Karpas-422 (cell line): ENCODE measurements around the gene HYCC1. TPM values are rescaled to one million over a fixed set of nuclear protein-coding genes. Genes with fewer than 3 reads are reported as not detected.

ENCODE experiments used
- DNase-seq: peaks from one replicate; pipeline ENCODE4 v3.0.0-alpha.2; 2015
- H2AFZ ChIP-seq: fragments of 200-600 bp; sonication (generic); 2 replicates; pipeline ENCODE4 v1.6.1; 2014; ENCODE audit warnings: antibody characterized with exemption, low read length, mixed read lengths
- H3K27ac ChIP-seq: fragments of 200-600 bp; sonication (generic); 2 replicates; pipeline ENCODE4 v1.5.1; 2014; ENCODE audit warnings: mild to moderate bottlenecking, low read length, moderate library complexity
- H3K27me3 ChIP-seq: fragments of 200-600 bp; sonication (generic); 2 replicates; pipeline ENCODE4 v1.6.1; 2014; ENCODE audit warnings: low read length, mixed read lengths
- H3K36me3 ChIP-seq: fragments of 200-600 bp; sonication (generic); 2 replicates; pipeline ENCODE4 v1.6.1; 2014; ENCODE audit warnings: low read length, mixed read lengths; ENCODE audit not compliant: insufficient read depth
- H3K4me1 ChIP-seq: fragments of 200-600 bp; sonication (generic); 2 replicates; pipeline ENCODE4 v1.6.1; 2014; ENCODE audit warnings: mild to moderate bottlenecking, low read length, mixed read lengths
- H3K4me2 ChIP-seq: fragments of 200-600 bp; sonication (generic); 2 replicates; pipeline ENCODE4 v1.6.1; 2014; ENCODE audit warnings: low read length, low read depth, mild to moderate bottlenecking; ENCODE audit not compliant: poor library complexity, severe bottlenecking
- H3K4me3 ChIP-seq: fragments of 200-600 bp; sonication (generic); 2 replicates; pipeline ENCODE4 v1.5.1; 2014; ENCODE audit warnings: mild to moderate bottlenecking, antibody characterized with exemption, low read length, mixed read lengths
- H3K79me2 ChIP-seq: fragments of 200-600 bp; sonication (generic); 2 replicates; pipeline ENCODE4 v1.6.1; 2014; ENCODE audit warnings: mild to moderate bottlenecking, low read length, mixed read lengths
- H3K9ac ChIP-seq: fragments of 200-600 bp; sonication (generic); 2 replicates; pipeline ENCODE4 v1.6.0; 2014; ENCODE audit warnings: low read length
- H3K9me2 ChIP-seq: fragments of 200-600 bp; sonication (generic), shearing (Covaris generic); replicated peaks from 2 replicates; pipeline ENCODE4 v1.6.0; 2014; ENCODE audit warnings: mild to moderate bottlenecking, low read length, moderate library complexity; ENCODE audit not compliant: insufficient read depth
- H3K9me3 ChIP-seq: fragments of 300-700, 200-600 bp; sonication (generic); 2 replicates; pipeline ENCODE4 v1.6.1; 2014; ENCODE audit warnings: low read length, mixed read lengths
- H4K20me1 ChIP-seq: fragments of 200-600 bp; sonication (generic); 2 replicates; pipeline ENCODE4 v1.6.1; 2014; ENCODE audit warnings: mild to moderate bottlenecking, antibody characterized with exemption, low read length, low read depth; ENCODE audit not compliant: insufficient read depth
- total RNA-seq: library from RNA; depleted of rRNA; stranded (reverse); fragments of >200 nt; shearing (Covaris generic); gene quantifications from 2 replicates; pipeline ENCODE4 v1.2.3, GENCODE V29; 2014; ENCODE audit warnings: low replicate concordance; rRNA removed

HYCC1 gene
- total RNA-seq, 1 experiment from 2014 or later, result 3.4 TPM

DNA sequence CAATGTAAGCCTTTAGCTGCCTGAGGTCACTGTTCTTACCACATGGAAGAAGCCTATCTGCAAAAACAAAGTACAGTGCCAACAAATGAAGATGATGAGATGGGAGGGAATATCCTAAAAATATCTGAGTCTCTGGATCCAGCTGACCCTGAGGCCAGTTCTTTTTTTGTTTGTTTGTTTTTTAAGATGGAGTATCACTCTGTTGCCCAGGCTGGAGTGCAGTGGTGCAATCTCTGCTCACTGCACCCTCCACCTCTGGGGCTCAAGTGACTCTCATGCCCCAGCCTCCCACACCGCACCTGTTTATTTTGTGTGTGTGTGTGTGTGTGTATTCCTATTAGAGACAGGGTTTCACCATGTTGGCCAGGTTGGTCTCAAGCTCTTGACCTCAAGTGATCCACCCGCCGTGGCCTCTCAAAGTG, 44.9 kb downstream of the HYCC1 start:
- H3K27me3 ChIP-seq, result no peaks in the 10 kb centered on the region
- H3K9ac ChIP-seq, result no peak overlapping the region
- H3K79me2 ChIP-seq, result no peaks in the 10 kb centered on the region
- no peaks in the 10 kb centered on the region for H4K20me1 ChIP-seq
- H3K4me3 ChIP-seq, result no peak overlapping the region
- no peaks in the 10 kb centered on the region for H3K36me3 ChIP-seq
- no peak overlapping the region for H3K27ac ChIP-seq
- no peak overlapping the region for H3K4me2 ChIP-seq
- DNase-seq, result no peak
- no peaks in the 10 kb centered on the region for H3K9me3 ChIP-seq
- no peaks in the 10 kb centered on the region for H3K9me2 ChIP-seq
- H3K4me1 ChIP-seq, result no peaks in the 10 kb centered on the region
- H2AFZ ChIP-seq, result no peak overlapping the region

Other genes starting within 250 kb of the HYCC1 start
- gene TOMM7, start 191.3 kb downstream of the HYCC1 start, total RNA-seq, result 169 and 170 TPM in 2 replicates
- gene KLHL7, start 91.7 kb upstream of the HYCC1 start, total RNA-seq, result 20.2 and 23.1 TPM in 2 replicates
- gene NUP42, start 167.9 kb upstream of the HYCC1 start, total RNA-seq, result 68.6 and 94.8 TPM in 2 replicates
- 6.3 and 11.8 TPM in 2 replicates for gene GPNMB, start 232.6 kb upstream of the HYCC1 start, total RNA-seq